Measurements from ENCODE around the gene KRT23. TPM values are rescaled to one million over a fixed set of nuclear protein-coding genes. Genes with fewer than 3 reads are reported as not detected.

Gene KRT23
- total RNA-seq, 1 experiment from 2014 or later: not detected

DNA sequence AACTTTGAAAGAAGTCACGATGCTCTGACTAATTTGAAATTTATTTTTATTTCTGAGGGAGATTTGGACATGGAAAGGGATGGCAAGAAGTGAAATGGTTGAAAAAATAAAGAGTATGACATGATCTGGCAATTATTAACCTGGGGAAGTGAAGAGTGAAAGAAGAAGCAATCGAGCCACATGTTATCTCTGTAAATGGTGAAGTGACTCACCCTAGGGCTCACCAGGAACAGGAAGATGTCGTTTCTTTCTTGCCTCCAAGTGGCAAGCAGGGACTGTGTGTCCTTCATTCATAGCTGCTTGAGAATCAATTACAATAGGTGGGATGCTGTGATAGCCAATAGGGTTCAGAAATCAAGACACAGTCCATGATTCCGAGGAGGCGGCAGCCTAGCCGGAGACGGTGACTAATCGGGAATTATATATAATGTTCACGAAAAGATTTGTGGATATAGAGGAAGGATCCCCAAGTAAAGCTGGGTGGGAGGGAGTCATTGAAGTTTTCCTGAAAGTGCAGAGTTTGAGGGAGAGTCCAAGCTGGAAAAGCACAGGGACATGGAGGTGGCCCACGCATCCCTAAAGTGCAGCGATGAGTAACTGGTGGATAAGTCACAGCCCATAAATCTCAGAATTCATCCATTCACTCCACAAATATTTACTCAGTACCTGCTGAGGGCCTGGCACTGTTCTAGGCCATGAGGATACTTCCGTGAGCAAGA, 34.2 kb downstream of the KRT23 start:
- Histone ChIP-seq H4K8ac (replicated peaks; ENCODE audit: insufficient read length, low read depth, low read length) (no peak overlapping the region), H4K91ac (ENCODE audit: insufficient read length, low read depth, low read length) (no peak overlapping the region), H2BK15ac (ENCODE audit: low read depth, low read length) (no peak overlapping the region), H2BK12ac (ENCODE audit: insufficient read length, low read depth, low read length) (no peak overlapping the region), H4K20me1 (ENCODE audit: control insufficient read depth, insufficient read depth, insufficient read length) (no peaks in the 10 kb centered on the region), H3K23me2 (ENCODE audit: insufficient read length, low read depth, low read length, poor library complexity, severe bottlenecking) (no peaks in the 10 kb centered on the region), H2BK20ac (ENCODE audit: low read depth, low read length, poor library complexity, severe bottlenecking) (no peak overlapping the region), H2AK5ac (ENCODE audit: insufficient read length, low read length) (no peak overlapping the region), H3K9me3 (ENCODE audit: control insufficient read depth, low read depth, low read length) (no peaks in the 10 kb centered on the region), H3K23ac (ENCODE audit: insufficient read length, low read depth, low read length) (no peak overlapping the region), H3K56ac (ENCODE audit: insufficient read length, low read depth, low read length) (no peak overlapping the region), H3K27me3 (ENCODE audit: insufficient read depth, low read length) (no peaks in the 10 kb centered on the region), H3K4me1 (ENCODE audit: insufficient read depth, low read length) (0 out of 2 replicates have a peak, but pooled peaks cover 2% of the 10 kb centered on the region), H3K79me1 (ENCODE audit: insufficient read depth, low read depth, low read length, poor library complexity, severe bottlenecking) (no peaks in the 10 kb centered on the region), H3K9ac (ENCODE audit: extremely low read depth, insufficient read length, low read length) (no peak overlapping the region), H3K4me2 (ENCODE audit: insufficient read depth, insufficient read length, low read length) (no peak overlapping the region), H4K5ac (ENCODE audit: insufficient read length, low read depth, low read length) (no peak overlapping the region), H3K14ac (ENCODE audit: insufficient read depth, low read length) (no peak overlapping the region), H3K18ac (ENCODE audit: insufficient read length, low read depth, low read length) (no peak overlapping the region), H3T11ph (ENCODE audit: low read length) (no peak overlapping the region), H3K4ac (ENCODE audit: low read depth, low read length) (no peak overlapping the region), H2BK120ac (ENCODE audit: low read depth, low read length, poor library complexity, severe bottlenecking) (no peak overlapping the region), H2BK5ac (ENCODE audit: insufficient read length, low read length) (no peak overlapping the region), H3K27ac (ENCODE audit: insufficient read length, low read depth, low read length) (no peak overlapping the region), H3K79me2 (ENCODE audit: insufficient read depth, low read length) (no peaks in the 10 kb centered on the region), H2AFZ (ENCODE audit: low read length) (no peak overlapping the region)
- TF ChIP-seq, protein P1, sequence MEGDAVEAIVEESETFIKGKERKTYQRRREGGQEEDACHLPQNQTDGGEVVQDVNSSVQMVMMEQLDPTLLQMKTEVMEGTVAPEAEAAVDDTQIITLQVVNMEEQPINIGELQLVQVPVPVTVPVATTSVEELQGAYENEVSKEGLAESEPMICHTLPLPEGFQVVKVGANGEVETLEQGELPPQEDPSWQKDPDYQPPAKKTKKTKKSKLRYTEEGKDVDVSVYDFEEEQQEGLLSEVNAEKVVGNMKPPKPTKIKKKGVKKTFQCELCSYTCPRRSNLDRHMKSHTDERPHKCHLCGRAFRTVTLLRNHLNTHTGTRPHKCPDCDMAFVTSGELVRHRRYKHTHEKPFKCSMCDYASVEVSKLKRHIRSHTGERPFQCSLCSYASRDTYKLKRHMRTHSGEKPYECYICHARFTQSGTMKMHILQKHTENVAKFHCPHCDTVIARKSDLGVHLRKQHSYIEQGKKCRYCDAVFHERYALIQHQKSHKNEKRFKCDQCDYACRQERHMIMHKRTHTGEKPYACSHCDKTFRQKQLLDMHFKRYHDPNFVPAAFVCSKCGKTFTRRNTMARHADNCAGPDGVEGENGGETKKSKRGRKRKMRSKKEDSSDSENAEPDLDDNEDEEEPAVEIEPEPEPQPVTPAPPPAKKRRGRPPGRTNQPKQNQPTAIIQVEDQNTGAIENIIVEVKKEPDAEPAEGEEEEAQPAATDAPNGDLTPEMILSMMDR (conservative IDR thresholded peaks at IDR 0.05): no peak
- DNase-seq: no peak
- Mint-ChIP-seq H3K27ac (no peak overlapping the region), H3K27me3 (ENCODE audit: low read depth) (peaks cover 4% of the 10 kb centered on the region), H3K36me3 (ENCODE audit: insufficient read depth in 1 of 3, low read depth in 3 of 3) (no peaks in the 10 kb centered on the region), H3K4me3 (no peak overlapping the region), H3K9me3 (no peaks in the 10 kb centered on the region), H3K4me1 (peaks cover 14 to 36% of the 10 kb centered on the region in 2 experiments)
- no CpG with 5 or more reads among the region's 12 CpGs for WGBS (ENCODE audit: extremely low coverage, insufficient read length, low lambda C conversion rate)

Data from H9 (cell line).